HG03064 (cell line): ENCODE data around the gene LAMB1.
A peak's percentile ranks its signal among the peaks of the same experiment; 100 is the strongest.
"Not testable (repeated sequence)": the region's sequence is repeated elsewhere in the genome, so short reads cannot be mapped to it uniquely, and the experiment has no call there.

Experiments
- ATAC-seq: cut with Tn5 transposase; IDR thresholded peaks from one replicate; pipeline ENCODE4 v1.9.1; 2021; ENCODE audit warnings: low read depth; ENCODE audit not compliant: unreplicated experiment

Gene LAMB1

DNA sequence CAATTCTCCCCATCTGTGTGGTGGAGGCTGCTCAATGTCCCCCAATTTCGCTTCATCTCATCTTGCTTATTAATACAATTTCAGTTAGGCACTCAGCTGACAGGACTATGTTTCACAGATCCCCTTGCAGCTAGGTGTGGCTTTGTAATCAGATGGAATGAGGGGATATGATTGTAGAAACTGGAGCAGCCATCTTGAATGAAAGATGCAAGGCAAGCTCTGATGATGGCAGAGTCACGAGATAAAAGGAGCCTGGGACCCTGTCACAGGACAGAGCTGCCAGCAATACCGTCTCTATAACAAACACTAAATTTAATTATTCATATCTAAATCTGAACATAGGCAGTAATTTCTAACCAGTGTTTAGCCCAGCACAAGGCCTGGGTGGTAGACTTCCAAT is 113.0 kb downstream of the LAMB1 start:
- ATAC-seq = no peak

DNA sequence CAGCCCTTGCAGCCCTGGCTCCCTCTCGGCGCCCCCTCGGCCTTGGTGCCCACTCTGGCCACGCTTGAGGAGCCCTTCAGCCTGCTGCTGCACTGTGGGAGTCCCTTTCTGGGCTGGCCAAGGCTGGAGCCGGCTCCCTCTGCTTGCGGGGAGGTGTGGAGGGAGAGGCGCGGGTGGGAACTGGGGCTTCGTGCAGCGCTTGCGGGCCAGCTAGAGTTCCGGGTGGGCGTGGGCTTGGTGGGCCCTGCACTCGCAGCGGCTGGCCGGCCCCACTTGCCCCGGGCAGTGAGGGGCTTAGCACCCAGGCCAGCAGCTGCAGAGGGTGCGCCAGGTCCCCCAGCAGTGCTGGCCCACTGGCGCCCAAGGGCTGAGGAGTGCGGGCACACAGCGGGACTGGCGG is 115.1 kb downstream of the LAMB1 start:
- ATAC-seq = not testable (repeated sequence)

DNA sequence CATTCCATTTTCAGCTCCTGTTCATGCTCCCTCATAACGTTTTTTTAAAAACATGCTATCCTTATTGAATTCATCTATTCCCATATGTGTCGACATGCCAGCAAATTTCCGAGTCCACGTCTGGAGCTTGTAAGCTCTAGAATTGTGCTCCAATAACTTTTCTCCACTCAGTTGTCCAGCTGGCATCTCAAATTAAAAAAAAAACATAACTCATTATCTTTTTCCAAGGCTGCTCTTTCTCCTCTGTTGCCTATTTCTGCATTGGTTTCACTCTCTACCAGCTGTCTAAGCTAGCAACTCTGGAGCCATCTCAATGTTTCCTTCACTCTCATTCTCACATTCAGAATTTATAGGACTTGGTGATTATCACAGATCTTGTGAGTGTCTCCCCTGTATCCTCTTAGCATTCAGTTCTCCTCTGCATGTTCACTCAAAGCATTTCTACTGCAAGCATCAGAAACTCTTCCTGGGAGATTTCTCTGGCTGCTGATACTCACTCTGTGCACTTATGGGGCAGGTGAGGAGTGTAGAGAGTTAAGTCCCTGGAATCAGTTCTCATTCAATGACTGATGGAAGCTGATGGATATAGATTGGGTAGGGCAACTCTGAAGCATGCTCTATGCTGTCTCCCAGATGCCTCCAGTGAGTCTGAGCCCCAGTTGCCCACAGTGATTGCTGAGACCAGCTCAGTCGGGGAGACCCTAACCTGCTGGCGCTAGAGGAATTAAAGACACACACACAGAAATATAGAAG is 118.7 kb downstream of the LAMB1 start:
- no peak for ATAC-seq

DNA sequence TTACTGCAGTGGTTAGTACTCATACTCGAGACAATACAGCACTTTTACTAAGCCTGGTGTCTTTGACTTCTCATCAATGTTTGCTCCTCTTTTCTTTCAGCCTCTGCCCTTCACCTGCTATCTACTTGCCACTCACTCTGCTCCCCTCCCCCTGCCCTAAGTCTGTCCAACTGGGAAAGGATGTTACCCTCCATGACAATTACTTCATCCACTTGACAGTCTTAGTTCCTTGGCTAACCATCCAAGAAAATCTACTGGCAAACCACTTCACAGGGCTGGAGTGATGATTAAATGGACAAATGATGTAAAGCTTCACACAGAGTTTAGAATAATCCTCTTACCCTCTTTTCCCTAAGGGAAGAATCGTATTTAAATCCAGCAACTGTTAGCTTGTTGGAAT is 120.2 kb downstream of the LAMB1 start:
- ATAC-seq = no peak

DNA sequence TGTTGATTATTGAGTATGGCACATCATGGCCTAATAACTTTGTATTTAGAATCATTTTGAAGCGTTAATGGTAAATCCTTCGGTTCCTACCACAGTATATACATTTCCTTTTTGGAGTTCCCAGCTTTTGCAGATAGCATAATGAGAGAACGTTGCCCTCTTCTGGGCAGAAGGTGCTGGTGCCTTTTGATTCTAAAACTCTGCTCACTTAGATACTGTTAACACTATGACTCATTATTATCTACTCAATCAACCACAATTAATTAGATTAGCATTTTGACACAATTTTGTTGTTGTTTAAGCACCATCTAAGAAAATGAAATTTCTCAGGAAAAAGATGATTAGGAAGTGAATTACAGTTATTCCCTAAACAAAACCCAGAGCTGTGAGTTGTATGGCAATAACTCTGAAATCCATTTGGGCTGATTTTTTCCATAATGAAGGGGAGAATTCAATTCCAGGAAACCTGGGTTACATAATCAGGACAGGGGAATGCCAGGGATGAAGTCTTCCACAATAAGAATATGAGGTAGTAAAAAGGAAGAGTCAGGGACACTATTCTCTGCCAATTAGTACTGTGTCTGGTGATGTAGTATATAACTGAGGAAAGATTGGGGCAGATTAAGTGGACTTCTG is 123.4 kb downstream of the LAMB1 start:
- ATAC-seq = peak; percentile 77

DNA sequence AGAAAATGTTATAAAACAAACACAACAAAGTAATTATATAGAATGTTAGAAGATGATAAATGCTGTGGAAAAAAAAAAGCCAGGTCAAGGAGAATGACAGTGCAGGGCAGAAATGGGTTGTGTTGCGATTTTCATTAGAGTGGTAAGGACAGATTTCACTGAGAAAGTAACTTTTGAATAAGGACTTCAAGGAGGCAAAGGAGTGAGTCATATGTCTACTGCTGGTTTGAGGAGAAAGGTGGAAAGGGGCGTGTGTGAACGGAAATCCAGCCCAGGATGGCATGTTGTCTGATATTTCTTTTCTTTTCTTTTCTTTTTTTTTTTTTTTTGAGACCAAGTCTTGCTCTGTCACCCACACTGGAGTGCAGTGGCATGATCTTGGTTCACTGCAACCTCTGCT is 124.3 kb downstream of the LAMB1 start:
- ATAC-seq = no peak

DNA sequence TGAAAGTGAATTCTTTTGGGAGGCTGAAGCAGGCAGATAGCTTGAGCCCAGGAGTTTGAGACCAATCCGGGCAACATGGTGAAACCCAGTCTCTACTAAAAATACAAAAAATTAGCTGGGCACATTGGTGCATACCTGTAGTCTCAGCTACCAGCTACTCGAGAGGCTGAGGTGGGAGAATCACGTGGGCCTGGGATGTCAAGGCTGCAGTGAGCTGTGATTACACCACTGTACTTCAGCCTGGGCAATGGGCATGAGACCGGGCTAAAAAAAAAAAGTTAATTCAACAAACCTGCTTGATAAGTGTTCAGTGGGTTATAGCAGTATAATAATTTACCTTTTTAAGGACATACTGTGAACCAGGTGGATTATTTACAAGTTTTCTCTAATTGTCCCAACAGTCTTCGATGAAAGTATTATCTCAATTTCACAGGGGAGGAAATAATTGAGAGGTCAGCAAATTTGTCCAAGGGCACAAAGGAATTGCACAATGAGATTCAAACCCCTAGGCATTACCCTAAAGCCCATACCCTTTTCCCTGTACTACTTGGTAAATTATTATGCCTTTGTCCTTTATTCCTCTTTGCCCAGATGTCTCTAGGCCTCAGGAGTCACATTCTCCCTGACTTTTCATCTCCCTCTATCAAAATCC is 125.1 kb downstream of the LAMB1 start:
- no peak for ATAC-seq

DNA sequence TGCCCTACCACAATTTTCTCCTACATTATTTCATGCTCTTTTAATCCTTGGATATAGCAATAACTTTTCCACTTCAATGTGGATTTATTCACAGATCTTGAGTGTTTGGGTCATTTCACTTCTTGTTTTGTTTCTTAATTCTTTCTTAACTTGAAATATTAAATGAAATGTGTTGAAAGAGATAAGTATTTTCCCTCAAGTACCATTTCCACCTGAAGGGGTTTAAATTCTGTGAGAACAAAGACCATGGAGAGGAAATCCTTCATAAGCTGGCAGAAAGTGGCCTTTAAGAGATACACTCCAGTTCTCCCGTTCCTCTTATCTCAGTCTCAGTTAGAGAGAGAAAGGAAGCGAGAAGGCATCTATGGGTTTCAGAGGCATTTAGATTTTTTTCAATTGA is 126.0 kb downstream of the LAMB1 start:
- ATAC-seq = no peak

DNA sequence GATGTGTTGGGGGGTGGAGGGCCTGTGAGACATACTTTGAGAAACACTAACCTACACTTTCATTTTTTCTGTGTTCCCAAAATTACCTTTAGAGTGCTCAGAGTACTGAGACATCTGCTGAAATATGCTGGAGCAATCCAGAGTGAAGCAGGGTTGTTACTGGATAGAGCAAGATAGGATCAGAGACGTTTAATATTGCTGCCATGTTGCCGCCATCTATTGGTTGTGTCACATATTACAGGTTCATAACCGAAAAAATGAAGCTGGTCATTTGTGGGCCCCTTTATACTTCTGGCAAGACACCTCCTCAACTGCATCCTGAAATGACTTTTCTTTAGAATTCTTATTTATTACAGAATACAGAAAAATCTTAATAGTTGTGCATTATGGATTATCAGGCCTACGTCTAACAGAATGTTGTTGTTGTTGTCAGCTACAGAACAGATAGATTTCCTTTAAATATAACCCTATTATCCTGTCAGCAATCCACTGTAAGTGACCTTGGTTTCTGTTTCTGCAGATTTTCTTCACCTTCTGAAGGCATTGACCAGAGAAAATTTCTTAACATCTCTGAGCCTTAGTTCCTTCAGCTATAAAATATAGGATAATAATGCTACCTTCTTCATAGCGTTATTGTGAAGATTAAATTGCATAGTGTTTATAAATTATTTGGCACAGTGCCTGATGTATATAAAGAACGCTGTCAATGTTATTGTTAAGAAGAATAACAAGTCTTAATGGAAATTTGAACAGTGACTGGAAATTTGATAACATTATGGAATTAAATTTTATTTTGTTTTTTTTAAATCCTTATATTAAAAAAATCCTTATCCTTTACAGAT is 128.1 kb downstream of the LAMB1 start:
- no peak for ATAC-seq

DNA sequence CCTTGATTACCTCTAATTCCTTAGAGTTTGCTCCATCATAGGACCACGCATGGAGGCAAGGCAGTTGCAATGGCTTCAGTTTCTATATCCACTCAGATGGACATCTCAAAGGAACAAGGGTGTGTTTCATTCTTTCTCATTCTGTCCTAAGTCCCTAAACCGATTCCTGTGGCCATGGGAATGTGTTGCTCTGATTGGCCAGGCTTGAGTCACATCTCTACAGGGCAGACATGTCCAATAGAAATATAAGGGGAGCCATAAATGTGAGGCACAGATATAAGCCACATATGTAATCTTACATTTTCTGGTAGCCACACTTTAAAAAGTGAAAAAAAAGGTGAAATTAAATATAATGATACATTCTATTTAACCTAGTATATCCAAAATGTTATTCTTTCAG is 128.8 kb downstream of the LAMB1 start:
- ATAC-seq = no peak
